PC-9 (cell line): ENCODE data around the gene TAB3.

Experiments
- EZH2 ChIP-seq: fragments of 200-600 bp; sonication (generic); IDR thresholded peaks from 2 replicates; pipeline ENCODE4 v1.8.0; 2017; ENCODE audit warnings: antibody characterized with exemption, low read depth
- TF ChIP-seq, protein P1 (sequence below): fragments of 200-600 bp; sonication (generic); conservative IDR thresholded peaks from 2 replicates; pipeline ENCODE4 v1.6.1; 2017; ENCODE audit warnings: mixed run types, antibody characterized with exemption, mild to moderate bottlenecking, moderate library complexity

DNA sequence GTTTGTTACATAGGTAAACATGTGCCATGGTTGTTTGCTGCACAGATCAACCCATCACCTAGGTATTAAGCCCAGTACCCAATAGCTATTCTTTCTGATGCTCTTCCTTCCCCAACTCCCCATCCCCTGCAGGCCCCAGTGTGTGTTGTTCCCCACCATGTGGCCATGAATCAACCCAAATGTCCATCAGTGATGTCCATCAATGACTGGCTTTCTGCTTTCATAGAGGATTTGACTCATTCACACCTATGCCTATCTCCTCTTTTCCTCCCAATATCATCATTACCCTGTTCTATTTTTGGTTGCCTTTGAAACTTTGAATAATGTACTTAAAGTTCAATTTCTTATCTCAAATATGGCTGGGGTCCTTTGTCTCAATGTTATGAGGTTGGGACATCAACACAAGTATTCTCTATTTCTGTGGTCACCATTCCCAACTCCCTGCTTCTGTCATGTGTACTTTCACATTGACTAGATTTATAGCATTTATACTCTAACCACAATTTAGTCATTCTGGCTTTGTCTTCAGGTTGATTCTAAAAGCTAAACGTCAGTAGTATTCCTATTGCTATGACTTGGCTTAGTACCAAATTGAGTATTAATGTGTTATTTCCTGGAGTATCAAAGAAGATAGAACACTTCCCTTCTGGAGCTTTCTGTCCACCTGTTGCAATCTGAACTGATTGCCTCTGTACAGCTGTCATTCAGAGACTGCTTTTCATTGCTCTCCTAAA lies 107.2 kb downstream of the TAB3 start:
- TF ChIP-seq, protein P1, sequence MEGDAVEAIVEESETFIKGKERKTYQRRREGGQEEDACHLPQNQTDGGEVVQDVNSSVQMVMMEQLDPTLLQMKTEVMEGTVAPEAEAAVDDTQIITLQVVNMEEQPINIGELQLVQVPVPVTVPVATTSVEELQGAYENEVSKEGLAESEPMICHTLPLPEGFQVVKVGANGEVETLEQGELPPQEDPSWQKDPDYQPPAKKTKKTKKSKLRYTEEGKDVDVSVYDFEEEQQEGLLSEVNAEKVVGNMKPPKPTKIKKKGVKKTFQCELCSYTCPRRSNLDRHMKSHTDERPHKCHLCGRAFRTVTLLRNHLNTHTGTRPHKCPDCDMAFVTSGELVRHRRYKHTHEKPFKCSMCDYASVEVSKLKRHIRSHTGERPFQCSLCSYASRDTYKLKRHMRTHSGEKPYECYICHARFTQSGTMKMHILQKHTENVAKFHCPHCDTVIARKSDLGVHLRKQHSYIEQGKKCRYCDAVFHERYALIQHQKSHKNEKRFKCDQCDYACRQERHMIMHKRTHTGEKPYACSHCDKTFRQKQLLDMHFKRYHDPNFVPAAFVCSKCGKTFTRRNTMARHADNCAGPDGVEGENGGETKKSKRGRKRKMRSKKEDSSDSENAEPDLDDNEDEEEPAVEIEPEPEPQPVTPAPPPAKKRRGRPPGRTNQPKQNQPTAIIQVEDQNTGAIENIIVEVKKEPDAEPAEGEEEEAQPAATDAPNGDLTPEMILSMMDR = no peak
- TF ChIP-seq EZH2 = no peak
